Tibial nerve (tissue), 4 donors: ENCODE results near the gene LRRC74B. TPM values are rescaled to one million over a fixed set of nuclear protein-coding genes. Genes with fewer than 3 reads are reported as not detected.

Experiments
- DNase-seq, 2 donors: peaks; one replicate each; pipeline ENCODE4 v3.0.0-alpha.2; 2019; ENCODE audit warnings: low spot score in 2 of 2
- H3K27ac ChIP-seq, 4 donors: fragments of 200-600 bp; sonication (generic) in 3 of 4; one replicate each; pipeline ENCODE4 v1.5.1; 2017 to 2019; ENCODE audit warnings: mild to moderate bottlenecking in 1 of 4
- H3K27me3 ChIP-seq, 2 donors: fragments of 200-600 bp; sonication (generic) in 1 of 2; one replicate each; pipeline versions ENCODE4 v1.5.1 to v1.6.0; 2017 to 2019
- H3K36me3 ChIP-seq, 3 donors: fragments of 200-600 bp; sonication (generic); one replicate each; pipeline ENCODE4 v1.5.1; 2018 to 2019
- H3K4me1 ChIP-seq, 4 donors: fragments of 200-600 bp; sonication (generic) in 3 of 4; one replicate each; pipeline ENCODE4 v1.5.1; 2017 to 2019
- H3K4me3 ChIP-seq, 4 donors: fragments of 200-600 bp; sonication (generic) in 3 of 4; one replicate each; pipeline ENCODE4 v1.5.1; 2017 to 2019; ENCODE audit warnings: mild to moderate bottlenecking in 1 of 4, moderate library complexity in 1 of 4
- H3K9me3 ChIP-seq, 4 donors: fragments of 200-600 bp; sonication (generic) in 3 of 4; one replicate each; pipeline ENCODE4 v1.5.1; 2017 to 2019
- CTCF ChIP-seq, 5 experiments: fragments of 200-600 bp in 3 of 5; fragments of 450-650 bp in 2 of 5; sonication (generic) in 3 of 5; IDR thresholded peaks; one replicate each; pipeline ENCODE4 v1.5.1; 2016 to 2019; ENCODE audit warnings: antibody characterized with exemption in 5 of 5, mild to moderate bottlenecking in 3 of 5, moderate library complexity in 2 of 5
- EP300 ChIP-seq, 2 donors: sonication (generic); formaldehyde crosslinking; IDR thresholded peaks; one replicate each; pipeline ENCODE4 v1.6.1; 2017; ENCODE audit warnings: antibody characterized with exemption in 2 of 2, mild to moderate bottlenecking in 1 of 2
- POLR2A ChIP-seq, 2 donors: fragments of 450-650 bp; IDR thresholded peaks; one replicate each; pipeline ENCODE4 v1.6.1; 2017; ENCODE audit warnings: antibody characterized with exemption in 2 of 2, mild to moderate bottlenecking in 2 of 2, moderate library complexity in 2 of 2
- WGBS, 2 donors: methylation state at CpG; one replicate each; pipeline ENCODE4 v1.1.5; 2018; 5-methylcytosine and 5-hydroxymethylcytosine counted together
- total RNA-seq, 4 donors: library from RNA; depleted of rRNA; stranded (reverse); fragments of >200 nt; gene quantifications; one replicate each; pipeline ENCODE4 v1.1.0, GENCODE V29; 2016

LRRC74B gene
- total RNA-seq, 4 donors from 2014 or later = 0.39 TPM; not detected in 3

- Histone ChIP-seq H3K4me3 (peak overlapping the region in 2 of 4 donors; percentile 37 to 47), H3K27ac (no peak overlapping the region), H3K27me3 (peaks cover 0 to 40% of the 10 kb centered on the region in 2 donors), H3K9me3 (no peaks in the 10 kb centered on the region), H3K36me3 (no peaks in the 10 kb centered on the region), H3K4me1 (peaks cover 0 to 18% (median 9%) of the 10 kb centered on the region in 4 donors)
- WGBS, 2 donors = 92% methylated on average over 11 of the region's 18 CpGs; no CpG with 5 or more reads in 1 of the 2 donors
- TF ChIP-seq EP300 (IDR thresholded peaks at IDR 0.05) = no peak
- no peak for TF ChIP-seq CTCF (IDR thresholded peaks at IDR 0.05)
- no peak for TF ChIP-seq POLR2A (IDR thresholded peaks at IDR 0.05)
- no peak for DNase-seq
Measured at GRCh38 chr22:21031545-21032036, 14.2 kb upstream of the LRRC74B start.

- WGBS, 2 donors = 4 to 8% methylated on average over 16 to 46 of the region's 59 CpGs
- Histone ChIP-seq H3K27ac (peak within 1 kb of the TSS in 1 of 4 donors; percentile 12), H3K27me3 (peaks cover 0 to 40% of the 10 kb centered on the region in 2 donors), H3K9me3 (no peaks in the 10 kb centered on the region), H3K4me3 (peak within 1 kb of the TSS in 3 of 4 donors; percentile 25 to 47 (median 37)), H3K36me3 (no peaks in the 10 kb centered on the region), H3K4me1 (peaks cover 0 to 20% (median 9%) of the 10 kb centered on the region in 4 donors)
- DNase-seq = no peak
- TF ChIP-seq EP300 (IDR thresholded peaks at IDR 0.05) (no peak), POLR2A (IDR thresholded peaks at IDR 0.05) (no peak), CTCF (IDR thresholded peaks at IDR 0.05) (no peak)
Measured at GRCh38 chr22:21032037-21032867, 13.5 kb upstream of the LRRC74B start, which contains the start of gene SLC7A4. Gene SLC7A4, minus strand, starts transcription at chr22:21032561. Its CDS starts 749 bp downstream, at chr22:21031812.

- peaks cover 0 to 40% of the 10 kb centered on the region in 2 donors for H3K27me3 ChIP-seq
- WGBS, 2 donors = 83 to 86% methylated on average over 10 to 12 of the region's 12 CpGs
- TF ChIP-seq EP300 (IDR thresholded peaks at IDR 0.05) (no peak), POLR2A (IDR thresholded peaks at IDR 0.05) (no peak), CTCF (IDR thresholded peaks at IDR 0.05) (no peak)
- H3K4me3 ChIP-seq = peak overlapping the region in 1 of 4 donors; percentile 47
- DNase-seq = no peak
- no peak overlapping the region for H3K27ac ChIP-seq
- H3K4me1 ChIP-seq = peaks cover 0 to 27% (median 9%) of the 10 kb centered on the region in 4 donors
- H3K36me3 ChIP-seq = no peaks in the 10 kb centered on the region
- H3K9me3 ChIP-seq = no peaks in the 10 kb centered on the region
Measured at GRCh38 chr22:21032868-21033688, 12.7 kb upstream of the LRRC74B start.

GRCh38 chr22:21033895-21034294, 11.9 kb upstream of the LRRC74B start:
- TF ChIP-seq POLR2A (IDR thresholded peaks at IDR 0.05) (no peak), CTCF (IDR thresholded peaks at IDR 0.05) (no peak), EP300 (IDR thresholded peaks at IDR 0.05) (no peak)
- Histone ChIP-seq H3K4me1 (peaks cover 0 to 31% (median 9%) of the 10 kb centered on the region in 4 donors), H3K9me3 (no peaks in the 10 kb centered on the region), H3K36me3 (no peaks in the 10 kb centered on the region), H3K4me3 (no peak overlapping the region), H3K27me3 (peaks cover 0 to 40% of the 10 kb centered on the region in 2 donors), H3K27ac (no peak overlapping the region)
- WGBS, 2 donors = 87 to 89% methylated on average over 3 of the region's 3 CpGs
- no peak for DNase-seq
